Lower leg skin (tissue), 4 donors: ENCODE results near the gene MELK. TPM values are rescaled to one million over a fixed set of nuclear protein-coding genes. Genes with fewer than 3 reads are reported as not detected.

Experiments used
- DNase-seq, 2 donors: peaks; one replicate each; pipeline ENCODE4 v3.0.0-alpha.2; 2019; ENCODE audit warnings: low spot score in 2 of 2
- H3K4me3 ChIP-seq: fragments of 200-600 bp; sonication (generic); 2 replicates; pipeline ENCODE4 v1.5.1; 2017; ENCODE audit warnings: mild to moderate bottlenecking, low read depth; ENCODE audit not compliant: poor library complexity, severe bottlenecking
- POLR2A ChIP-seq, 2 donors: fragments of 450-650 bp; IDR thresholded peaks; one replicate each; pipeline ENCODE4 v1.6.1; 2016 to 2017; ENCODE audit warnings: antibody characterized with exemption in 2 of 2, mild to moderate bottlenecking in 1 of 2, moderate library complexity in 1 of 2
- WGBS, 2 donors: methylation state at CpG; one replicate each; pipeline ENCODE4 v1.1.5; 2018; 5-methylcytosine and 5-hydroxymethylcytosine counted together
- intact Hi-C: fragments of 100-400 bp; cut with DNase I; formaldehyde crosslinking; loops from one replicate; pipeline ENCODE4 v1.15.0; 2023; ENCODE audit warnings: low total_unique reads
- total RNA-seq, 4 donors: library from RNA; depleted of rRNA; stranded (reverse); fragments of >200 nt; gene quantifications; one replicate each; pipeline ENCODE4 v1.1.0, GENCODE V29; 2016
- TF ChIP-seq, protein P1 (sequence below), 3 donors: fragments of 450-650 bp; IDR thresholded peaks; one replicate each; pipeline ENCODE4 v1.5.1; 2016; ENCODE audit warnings: antibody characterized with exemption in 3 of 3, mild to moderate bottlenecking in 3 of 3, moderate library complexity in 2 of 3

MELK gene
- total RNA-seq, 4 donors from 2014 or later, result 0.47 to 3.2 (median 2.2) TPM

GRCh38 chr9:36676778-36677485, 104.2 kb downstream of the MELK start:
- no peak for TF ChIP-seq POLR2A (IDR thresholded peaks at IDR 0.05)
- TF ChIP-seq, protein P1, sequence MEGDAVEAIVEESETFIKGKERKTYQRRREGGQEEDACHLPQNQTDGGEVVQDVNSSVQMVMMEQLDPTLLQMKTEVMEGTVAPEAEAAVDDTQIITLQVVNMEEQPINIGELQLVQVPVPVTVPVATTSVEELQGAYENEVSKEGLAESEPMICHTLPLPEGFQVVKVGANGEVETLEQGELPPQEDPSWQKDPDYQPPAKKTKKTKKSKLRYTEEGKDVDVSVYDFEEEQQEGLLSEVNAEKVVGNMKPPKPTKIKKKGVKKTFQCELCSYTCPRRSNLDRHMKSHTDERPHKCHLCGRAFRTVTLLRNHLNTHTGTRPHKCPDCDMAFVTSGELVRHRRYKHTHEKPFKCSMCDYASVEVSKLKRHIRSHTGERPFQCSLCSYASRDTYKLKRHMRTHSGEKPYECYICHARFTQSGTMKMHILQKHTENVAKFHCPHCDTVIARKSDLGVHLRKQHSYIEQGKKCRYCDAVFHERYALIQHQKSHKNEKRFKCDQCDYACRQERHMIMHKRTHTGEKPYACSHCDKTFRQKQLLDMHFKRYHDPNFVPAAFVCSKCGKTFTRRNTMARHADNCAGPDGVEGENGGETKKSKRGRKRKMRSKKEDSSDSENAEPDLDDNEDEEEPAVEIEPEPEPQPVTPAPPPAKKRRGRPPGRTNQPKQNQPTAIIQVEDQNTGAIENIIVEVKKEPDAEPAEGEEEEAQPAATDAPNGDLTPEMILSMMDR (IDR thresholded peaks at IDR 0.05), result no peak
- 70 to 77% methylated on average over 8 of the region's 8 CpGs for WGBS, 2 donors
- DNase-seq, result no peak
- intact Hi-C loops, result no loop called here
- no peak overlapping the region for H3K4me3 ChIP-seq

GRCh38 chr9:36677611-36678010, 104.9 kb downstream of the MELK start:
- TF ChIP-seq, protein P1 (IDR thresholded peaks at IDR 0.05), result no peak
- no peak for TF ChIP-seq POLR2A (IDR thresholded peaks at IDR 0.05)
- WGBS, 2 donors, result 40 to 51% methylated on average over 2 of the region's 2 CpGs
- intact Hi-C loops, result no loop called here
- DNase-seq, result no peak
- no peak overlapping the region for H3K4me3 ChIP-seq

DNA sequence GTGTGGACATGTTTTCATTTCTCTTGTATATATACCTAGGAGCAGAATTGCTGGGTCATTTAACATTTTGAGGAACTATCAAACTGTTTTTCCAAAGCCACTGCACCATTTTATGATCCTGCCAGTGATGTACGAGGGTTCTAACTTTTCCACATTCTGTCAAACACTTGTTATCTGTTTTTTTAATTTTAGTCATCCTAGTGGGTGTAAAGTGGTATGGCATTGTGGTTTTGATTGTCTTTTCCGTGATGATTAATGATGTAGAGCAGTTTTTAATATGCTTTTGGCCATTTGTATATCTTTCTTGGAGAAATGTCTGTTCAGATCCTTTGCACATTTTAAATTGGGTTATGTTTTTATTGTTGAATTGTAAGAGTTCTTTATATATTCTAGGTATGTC, 107.0 kb downstream of the MELK start:
- no peak for DNase-seq
- intact Hi-C loops, result no loop called here
- H3K4me3 ChIP-seq, result no peak overlapping the region
- 76% methylated on average over 2 of the region's 2 CpGs for WGBS, 2 donors
- TF ChIP-seq, protein P1 (IDR thresholded peaks at IDR 0.05), result no peak
- TF ChIP-seq POLR2A (IDR thresholded peaks at IDR 0.05), result no peak

DNA sequence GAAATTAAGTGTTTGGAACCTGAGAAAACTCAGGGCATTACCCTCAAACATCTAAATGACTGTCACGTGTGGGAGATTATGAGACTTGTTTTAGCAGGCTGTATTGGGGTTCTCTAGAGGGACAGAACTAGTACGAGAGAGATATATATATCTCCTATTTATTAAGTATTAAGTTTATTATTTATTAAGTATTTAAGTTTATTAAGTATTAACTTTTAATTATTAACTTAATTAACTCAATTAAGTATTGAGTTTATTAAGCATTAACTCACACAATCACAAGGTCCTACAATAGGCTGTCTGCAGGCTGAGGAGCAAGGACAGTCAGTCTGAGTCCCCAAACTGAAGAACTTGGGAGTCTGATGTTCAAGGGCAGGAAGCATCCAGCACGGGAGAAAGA, 113.8 kb downstream of the MELK start:
- intact Hi-C loops, result no loop called here
- WGBS, 2 donors, result 85 to 86% methylated on average over 3 of the region's 3 CpGs

GRCh38 chr9:36690412-36691168, 117.9 kb downstream of the MELK start:
- no peak overlapping the region for H3K4me3 ChIP-seq
- intact Hi-C loops, result no loop called here
- 85 to 91% methylated on average over 1 of the region's 1 CpG for WGBS, 2 donors
- DNase-seq, result no peak
- TF ChIP-seq, protein P1 (IDR thresholded peaks at IDR 0.05), result no peak
- no peak for TF ChIP-seq POLR2A (IDR thresholded peaks at IDR 0.05)

More for the DNA sequence above, 113.8 kb downstream of the MELK start:
- no peak for DNase-seq
- TF ChIP-seq, protein P1 (IDR thresholded peaks at IDR 0.05), result no peak
- TF ChIP-seq POLR2A (IDR thresholded peaks at IDR 0.05), result no peak
- H3K4me3 ChIP-seq, result no peak overlapping the region
